Keratinocyte (primary cell): Measurements from ENCODE around the gene SMARCC2. TPM values are rescaled to one million over a fixed set of nuclear protein-coding genes. Genes with fewer than 3 reads are reported as not detected.

ENCODE experiments used
- DNase-seq: peaks from one replicate; pipeline ENCODE4 v3.0.0-alpha.2; 2011; ENCODE audit warnings: low read depth, missing footprints, low spot score
- FAIRE-seq: peaks from 2 replicates; lab custom pipeline; 2011; peaks lifted over from hg19 to GRCh38; lab: Jason Lieb, UNC
- H2AFZ ChIP-seq: 2 replicates; pipeline ENCODE4 v1.6.0; 2012; ENCODE audit warnings: low read length, control low read depth, inconsistent platforms; ENCODE audit not compliant: control insufficient read depth
- H3K27ac ChIP-seq: 2 replicates; pipeline ENCODE4 v1.5.1; 2011; ENCODE audit warnings: low read length; ENCODE audit not compliant: control insufficient read depth, insufficient read depth
- H3K27me3 ChIP-seq: 3 replicates; pipeline ENCODE4 v1.6.0; 2011; ENCODE audit warnings: low read length; ENCODE audit not compliant: control insufficient read depth, insufficient read depth; ENCODE audit errors: extremely low read depth
- H3K36me3 ChIP-seq, 2 experiments: 2 replicates in 1 of 2; 3 replicates in 1 of 2; pipeline ENCODE4 v1.5.1; 2011; ENCODE audit warnings: low read length in 2 of 2, mild to moderate bottlenecking in 1 of 2; ENCODE audit not compliant: control insufficient read depth in 2 of 2, insufficient read depth in 2 of 2; ENCODE audit errors: extremely low read depth in 1 of 2
- H3K4me1 ChIP-seq: 3 replicates; pipeline ENCODE4 v1.5.1; 2011; ENCODE audit warnings: low read length; ENCODE audit not compliant: control insufficient read depth, insufficient read depth; ENCODE audit errors: extremely low read depth
- H3K4me2 ChIP-seq: 3 replicates; pipeline ENCODE4 v1.6.0; 2011; ENCODE audit warnings: low read depth, low read length; ENCODE audit not compliant: control insufficient read depth, insufficient read depth; ENCODE audit errors: extremely low read depth
- H3K4me3 ChIP-seq, 3 experiments: fragments of 200-600 bp in 1 of 3; sonication (generic) in 1 of 3; 2 replicates in 2 of 3; 3 replicates in 1 of 3; pipeline ENCODE4 v1.5.1; 2011 to 2016; ENCODE audit warnings: low read length in 3 of 3, mild to moderate bottlenecking in 3 of 3, control low read depth in 2 of 3, inconsistent platforms in 1 of 3, low read depth in 1 of 3, mixed read lengths in 1 of 3, mixed run types in 1 of 3, moderate library complexity in 1 of 3; ENCODE audit not compliant: control insufficient read depth in 2 of 3, insufficient read depth in 2 of 3; ENCODE audit errors: extremely low read depth in 1 of 3
- H3K79me2 ChIP-seq: 2 replicates; pipeline ENCODE4 v1.6.0; 2012; ENCODE audit warnings: low read length; ENCODE audit not compliant: control insufficient read depth, insufficient read depth
- H3K9ac ChIP-seq: 3 replicates; pipeline ENCODE4 v1.6.0; 2011; ENCODE audit warnings: low read length; ENCODE audit not compliant: control insufficient read depth, insufficient read depth; ENCODE audit errors: extremely low read depth
- H3K9me1 ChIP-seq: 3 replicates; pipeline ENCODE4 v1.6.0; 2011; ENCODE audit warnings: low read length; ENCODE audit not compliant: control insufficient read depth, insufficient read depth; ENCODE audit errors: extremely low read depth
- H3K9me3 ChIP-seq: 2 replicates; pipeline ENCODE4 v1.5.1; 2012; ENCODE audit warnings: low read depth, low read length; ENCODE audit not compliant: control insufficient read depth
- H4K20me1 ChIP-seq: 3 replicates; pipeline ENCODE4 v1.6.0; 2011; ENCODE audit warnings: low read length; ENCODE audit not compliant: control insufficient read depth, insufficient read depth; ENCODE audit errors: extremely low read depth
- CTCF ChIP-seq, 3 experiments: IDR thresholded peaks in 1 of 3; conservative IDR thresholded peaks in 1 of 3; optimal IDR thresholded peaks in 1 of 3; 2 replicates in 2 of 3; 3 replicates in 1 of 3; pipeline versions ENCODE3 to v1.5.1; 2011; ENCODE audit warnings: low read length in 3 of 3, mild to moderate bottlenecking in 3 of 3, moderate library complexity in 2 of 3, control low read depth in 1 of 3, inconsistent platforms in 1 of 3; ENCODE audit not compliant: insufficient read depth in 2 of 3; ENCODE audit errors: extremely low read depth in 1 of 3
- EZH2 ChIP-seq: IDR thresholded peaks from one replicate; pipeline ENCODE4 v1.6.1; 2012; ENCODE audit warnings: inconsistent platforms, mild to moderate bottlenecking, low read length, moderate library complexity
- dilution Hi-C: fragments of 300-500 bp; cut with MboI; formaldehyde crosslinking; loops from one replicate; pipeline ENCODE4 v1.7.0; 2020; ENCODE audit warnings: low sequenced_read_pairs; ENCODE audit not compliant: extremely low pct_ligation_motif_present
- polyA plus RNA-seq, 5 experiments: library from polyadenylated mRNA; depleted of rRNA in 3 of 5; stranded (reverse) in 3 of 5; stranded (forward) in 1 of 5; unstranded in 1 of 5; fragments of >200 nt; gene quantifications; 1 replicate in 1 of 5; 2 replicates in 3 of 5; 3 replicates in 1 of 5; pipeline versions ENCODE4 v1.2.1 to v1.2.3, GENCODE V29; 2011 to 2012; ENCODE audit warnings: missing spikeins in 2 of 5, low read depth in 1 of 5, low replicate concordance in 1 of 5

Gene SMARCC2
- polyA plus RNA-seq, 1 donor (not counting 4 experiments of a cell fraction or from before 2014, with no cell fraction given) = 32.5 TPM

DNA sequence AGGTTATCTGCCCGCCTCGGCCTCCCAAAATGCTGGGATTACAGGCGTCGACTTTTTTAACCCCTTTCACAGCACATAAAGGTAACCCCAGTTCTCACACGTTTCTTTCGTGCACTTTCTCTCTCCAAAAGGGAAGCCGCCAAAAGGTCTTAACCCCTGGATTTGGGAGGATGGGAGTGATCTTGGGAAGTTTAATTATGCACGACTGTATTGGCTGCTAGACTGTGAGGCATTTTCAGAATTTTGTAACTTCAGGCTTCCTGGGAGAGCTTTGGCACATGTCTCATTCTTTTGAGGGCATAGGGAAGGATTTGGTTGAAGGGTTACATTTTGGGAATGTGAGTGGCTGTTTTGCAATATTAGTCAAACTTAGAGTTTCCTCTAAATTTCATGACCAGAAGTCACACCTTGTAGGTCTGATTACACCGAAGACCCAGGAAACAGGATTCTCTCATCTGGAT is 1.4 kb upstream of the SMARCC2 start:
- Histone ChIP-seq H3K4me3 (peak overlapping the region in 2 of 3 experiments; percentile 7 to 80), H3K9ac (no peak overlapping the region), H3K9me3 (no peaks in the 10 kb centered on the region), H3K27me3 (no peaks in the 10 kb centered on the region), H4K20me1 (no peaks in the 10 kb centered on the region), H2AFZ (no peak overlapping the region), H3K4me1 (peaks cover 13% of the 10 kb centered on the region), H3K36me3 (peaks cover 1 to 4% of the 10 kb centered on the region in 2 experiments), H3K9me1 (no peaks in the 10 kb centered on the region), H3K4me2 (peak overlapping the region; percentile 85), H3K79me2 (peaks cover 27% of the 10 kb centered on the region), H3K27ac (peak overlapping the region; percentile 18)
- FAIRE-seq (no peak), DNase-seq (no peak)
- no peak for TF ChIP-seq EZH2
- no peak for TF ChIP-seq CTCF (optimal IDR thresholded peaks at IDR 0.05 in 1 of 3, IDR thresholded peaks at IDR 0.05 in 1 of 3, conservative IDR thresholded peaks at IDR 0.05 in 1 of 3; ENCODE audit: extremely low read depth in 1 of 3, insufficient read depth in 2 of 3, low read length in 3 of 3)
- dilution Hi-C loops = no loop called here

GRCh38 chr12:56189918-56190694 is 823 bp upstream of the SMARCC2 start:
- H3K9ac ChIP-seq = peak overlapping the region; percentile 84
- H3K9me1 ChIP-seq = no peaks in the 10 kb centered on the region
- H3K4me2 ChIP-seq = peak overlapping the region; percentile 85
- peaks cover 27% of the 10 kb centered on the region for H3K79me2 ChIP-seq
- peak overlapping the region; percentile 54 to 88 (median 80) for H3K4me3 ChIP-seq
- dilution Hi-C loops = no loop called here
- FAIRE-seq (no peak), DNase-seq (peak; percentile 71)
- peak overlapping the region; percentile 70 for H3K27ac ChIP-seq
- H4K20me1 ChIP-seq = no peaks in the 10 kb centered on the region
- no peak for TF ChIP-seq EZH2
- no peak for TF ChIP-seq CTCF (optimal IDR thresholded peaks at IDR 0.05 in 1 of 3, IDR thresholded peaks at IDR 0.05 in 1 of 3, conservative IDR thresholded peaks at IDR 0.05 in 1 of 3; ENCODE audit: extremely low read depth in 1 of 3, insufficient read depth in 2 of 3, low read length in 3 of 3)
- no peaks in the 10 kb centered on the region for H3K9me3 ChIP-seq
- peaks cover 13% of the 10 kb centered on the region for H3K4me1 ChIP-seq
- no peaks in the 10 kb centered on the region for H3K27me3 ChIP-seq
- peaks cover 1 to 8% of the 10 kb centered on the region in 2 experiments for H3K36me3 ChIP-seq
- peak overlapping the region; percentile 98 for H2AFZ ChIP-seq
